HUES48 (cell line): Measurements from ENCODE around the gene MYG1.
A peak's percentile ranks its signal among the peaks of the same experiment; 100 is the strongest.

Experiments used
- H3K27ac ChIP-seq: one replicate; pipeline ENCODE4 v1.7.0; 2013; ENCODE audit warnings: low read depth, low read length, inconsistent platforms
- H3K27me3 ChIP-seq: 2 replicates; pipeline ENCODE4 v1.6.1; 2013; ENCODE audit warnings: mild to moderate bottlenecking, low read length; ENCODE audit not compliant: control insufficient read depth, insufficient read depth
- H3K36me3 ChIP-seq: 2 replicates; pipeline ENCODE4 v1.6.1; 2013; ENCODE audit warnings: low read length; ENCODE audit not compliant: control insufficient read depth, insufficient read depth
- H3K4me1 ChIP-seq: 2 replicates; pipeline ENCODE4 v1.6.1; 2013; ENCODE audit warnings: mild to moderate bottlenecking, low read length; ENCODE audit not compliant: control insufficient read depth, insufficient read depth
- H3K4me3 ChIP-seq: 2 replicates; pipeline ENCODE4 v1.5.1; 2013; ENCODE audit warnings: mild to moderate bottlenecking, low read depth, low read length
- H3K9ac ChIP-seq: 2 replicates; pipeline ENCODE4 v1.6.1; 2013; ENCODE audit warnings: mild to moderate bottlenecking, low read depth, low read length, moderate library complexity
- H3K9me3 ChIP-seq: 2 replicates; pipeline ENCODE4 v1.6.1; 2013; ENCODE audit warnings: low read length; ENCODE audit not compliant: control insufficient read depth, insufficient read depth

MYG1 gene

GRCh38 chr12:53267306-53267998 is 32.0 kb upstream of the MYG1 start:
- H3K4me3 ChIP-seq: peak overlapping the region; percentile 97
- no peak overlapping the region for H3K27ac ChIP-seq
- H3K4me1 ChIP-seq: peaks cover 4% of the 10 kb centered on the region; the same call in 1 of the 2 replicates
- H3K9me3 ChIP-seq: no peaks in the 10 kb centered on the region
- H3K36me3 ChIP-seq: peaks cover 27% of the 10 kb centered on the region
- no peaks in the 10 kb centered on the region for H3K27me3 ChIP-seq
- H3K9ac ChIP-seq: no peak overlapping the region

GRCh38 chr12:53267999-53268629 is 31.4 kb upstream of the MYG1 start, which contains the start of gene ESPL1:
ESPL1 (plus strand) TSS chr12:53268299; CDS start chr12:53268767, 468 bp downstream.
- H3K27me3 ChIP-seq: no peaks in the 10 kb centered on the region
- no peaks in the 10 kb centered on the region for H3K9me3 ChIP-seq
- H3K27ac ChIP-seq: peak within 1 kb of the TSS; percentile 70
- peak within 1 kb of the TSS; percentile 97 for H3K4me3 ChIP-seq
- peaks cover 28% of the 10 kb centered on the region for H3K36me3 ChIP-seq
- peaks cover 4% of the 10 kb centered on the region; the same call in 1 of the 2 replicates for H3K4me1 ChIP-seq
- peak within 1 kb of the TSS; percentile 58 for H3K9ac ChIP-seq

DNA sequence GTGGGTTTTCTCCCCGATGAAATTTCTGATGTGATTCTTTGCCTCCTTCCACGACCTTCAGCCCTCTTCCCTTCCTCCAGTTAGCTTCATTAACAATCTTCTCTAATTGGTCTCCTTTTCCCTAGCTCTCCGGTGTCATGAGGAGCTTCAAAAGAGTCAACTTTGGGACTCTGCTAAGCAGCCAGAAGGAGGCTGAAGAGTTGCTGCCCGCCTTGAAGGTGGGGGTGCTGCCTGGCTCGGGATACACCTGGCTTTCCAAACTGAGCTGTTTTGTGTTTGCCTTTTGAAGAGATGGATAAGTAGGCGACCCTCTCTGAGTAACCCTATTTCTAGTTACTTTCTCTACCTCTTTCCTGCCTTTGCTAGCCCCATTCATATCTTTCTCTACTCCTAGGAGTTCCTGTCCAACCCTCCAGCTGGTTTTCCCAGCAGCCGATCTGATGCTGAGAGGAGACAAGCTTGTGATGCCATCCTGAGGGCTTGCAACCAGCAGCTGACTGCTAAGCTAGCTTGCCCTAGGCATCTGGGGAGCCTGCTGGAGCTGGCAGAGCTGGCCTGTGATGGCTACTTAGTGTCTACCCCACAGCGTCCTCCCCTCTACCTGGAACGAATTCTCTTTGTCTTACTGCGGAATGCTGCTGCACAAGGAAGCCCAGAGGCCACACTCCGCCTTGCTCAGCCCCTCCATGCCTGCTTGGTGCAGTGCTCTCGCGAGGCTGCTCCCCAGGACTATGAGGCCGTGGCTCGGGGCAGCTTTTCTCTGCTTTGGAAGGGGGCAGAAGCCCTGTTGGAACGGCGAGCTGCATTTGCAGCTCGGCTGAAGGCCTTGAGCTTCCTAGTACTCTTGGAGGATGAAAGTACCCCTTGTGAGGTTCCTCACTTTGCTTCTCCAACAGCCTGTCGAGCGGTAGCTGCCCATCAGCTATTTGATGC is 30.6 kb upstream of the MYG1 start:
- no peaks in the 10 kb centered on the region for H3K27me3 ChIP-seq
- H3K4me3 ChIP-seq: peak overlapping the region; percentile 97
- peaks cover 4% of the 10 kb centered on the region; the same call in 1 of the 2 replicates for H3K4me1 ChIP-seq
- no peak overlapping the region for H3K27ac ChIP-seq
- peaks cover 28% of the 10 kb centered on the region for H3K36me3 ChIP-seq
- peak overlapping the region; percentile 58 for H3K9ac ChIP-seq
- H3K9me3 ChIP-seq: no peaks in the 10 kb centered on the region

GRCh38 chr12:53274445-53274844 is 25.1 kb upstream of the MYG1 start:
- Histone ChIP-seq H3K4me1 (no peaks in the 10 kb centered on the region), H3K4me3 (no peak overlapping the region), H3K27me3 (no peaks in the 10 kb centered on the region), H3K27ac (no peak overlapping the region), H3K9me3 (no peaks in the 10 kb centered on the region), H3K36me3 (peaks cover 74% of the 10 kb centered on the region), H3K9ac (no peak overlapping the region)

- H3K36me3 ChIP-seq: peaks cover 70% of the 10 kb centered on the region
- no peak overlapping the region for H3K4me3 ChIP-seq
- no peak overlapping the region for H3K9ac ChIP-seq
- no peaks in the 10 kb centered on the region for H3K4me1 ChIP-seq
- H3K27me3 ChIP-seq: no peaks in the 10 kb centered on the region
- no peak overlapping the region for H3K27ac ChIP-seq
- no peaks in the 10 kb centered on the region for H3K9me3 ChIP-seq
Observed at GRCh38 chr12:53276511-53276910, 23.0 kb upstream of the MYG1 start.

DNA sequence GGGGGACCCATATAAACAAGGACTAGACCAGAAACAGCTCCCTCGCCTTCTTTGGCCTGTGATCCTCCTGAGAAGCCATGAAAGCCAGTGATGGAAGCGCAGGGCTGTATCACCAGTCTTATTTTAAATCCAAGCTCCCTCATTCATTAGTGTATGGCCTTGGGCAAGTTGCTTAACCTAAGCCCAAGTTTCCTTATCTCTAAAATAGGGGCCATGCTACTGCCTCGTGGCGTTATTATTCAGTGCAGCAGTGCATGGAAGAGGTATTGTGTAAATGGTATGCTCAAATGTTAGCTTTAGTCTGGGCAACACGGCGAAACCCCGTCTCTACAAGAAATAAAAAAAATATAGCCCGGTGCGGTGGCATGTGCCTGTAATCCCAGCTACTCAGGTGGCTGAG is 21.5 kb upstream of the MYG1 start:
- Histone ChIP-seq H3K27ac (no peak overlapping the region), H3K4me1 (no peaks in the 10 kb centered on the region), H3K4me3 (no peak overlapping the region), H3K27me3 (no peaks in the 10 kb centered on the region), H3K36me3 (peaks cover 81% of the 10 kb centered on the region), H3K9ac (no peak overlapping the region), H3K9me3 (no peaks in the 10 kb centered on the region)

DNA sequence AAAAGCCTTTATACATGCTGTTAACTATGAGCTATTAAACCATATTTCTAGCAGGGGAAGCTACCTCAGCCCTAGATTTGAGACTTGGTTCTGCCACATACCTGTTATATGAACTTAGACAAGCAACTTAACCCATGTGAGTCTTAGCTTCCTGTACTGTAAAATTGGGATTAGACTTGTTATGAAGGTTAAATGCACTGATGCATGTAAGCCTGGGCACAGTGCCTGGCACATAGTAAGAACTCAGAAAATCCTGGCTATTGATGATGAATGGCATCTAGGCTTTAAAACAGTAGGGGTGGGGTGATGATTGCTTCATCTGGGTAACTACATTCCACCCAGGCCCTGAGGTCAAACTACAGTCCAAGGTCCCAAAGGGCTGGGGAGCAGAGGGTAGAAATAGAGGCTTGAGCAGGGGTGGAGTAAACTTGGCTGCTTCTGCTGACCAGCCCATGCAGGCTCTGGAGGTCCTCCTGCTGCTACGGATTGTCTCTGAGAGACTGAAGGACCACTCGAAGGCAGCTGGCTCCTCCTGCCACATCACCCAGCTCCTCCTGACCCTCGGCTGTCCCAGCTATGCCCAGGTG is 20.1 kb upstream of the MYG1 start:
- no peaks in the 10 kb centered on the region for H3K27me3 ChIP-seq
- H3K4me1 ChIP-seq: no peaks in the 10 kb centered on the region
- no peak overlapping the region for H3K9ac ChIP-seq
- no peak overlapping the region for H3K27ac ChIP-seq
- H3K36me3 ChIP-seq: peaks cover 90% of the 10 kb centered on the region
- H3K9me3 ChIP-seq: no peaks in the 10 kb centered on the region
- H3K4me3 ChIP-seq: no peak overlapping the region

DNA sequence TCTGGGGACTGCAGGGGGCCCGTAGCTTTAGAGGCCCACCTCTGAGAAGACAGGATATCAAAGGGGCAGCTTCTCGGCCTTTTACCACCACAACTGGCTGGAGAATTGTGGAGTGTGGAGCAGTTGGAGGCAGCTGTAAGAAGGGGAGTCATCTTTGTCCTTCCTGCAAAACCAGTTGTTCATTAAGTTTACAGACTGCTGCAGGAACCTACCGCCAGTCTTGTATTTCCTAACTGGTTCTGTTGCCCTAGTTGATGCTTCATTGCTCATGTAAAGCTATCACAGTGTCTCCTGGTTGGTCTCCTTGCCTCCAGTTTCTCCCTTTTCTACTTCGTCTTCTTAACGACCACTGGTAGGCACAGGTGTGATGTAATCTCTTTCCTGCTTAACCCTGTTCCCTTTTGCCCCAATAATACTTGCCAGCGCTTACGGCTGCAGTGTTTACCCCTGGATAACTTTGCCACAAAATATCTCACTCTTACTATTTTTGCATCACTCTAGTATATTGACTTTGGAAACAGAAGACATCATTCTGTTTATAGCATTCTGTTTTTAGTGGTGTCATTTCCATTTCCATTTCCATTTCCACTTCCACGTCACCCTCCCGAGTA is 19.5 kb upstream of the MYG1 start:
- H3K9ac ChIP-seq: no peak overlapping the region
- no peak overlapping the region for H3K4me3 ChIP-seq
- H3K9me3 ChIP-seq: no peaks in the 10 kb centered on the region
- H3K36me3 ChIP-seq: peaks cover 89% of the 10 kb centered on the region
- no peak overlapping the region for H3K27ac ChIP-seq
- no peaks in the 10 kb centered on the region for H3K4me1 ChIP-seq
- H3K27me3 ChIP-seq: no peaks in the 10 kb centered on the region

- Histone ChIP-seq H3K9ac (no peak overlapping the region), H3K4me3 (no peak overlapping the region), H3K4me1 (no peaks in the 10 kb centered on the region), H3K27me3 (no peaks in the 10 kb centered on the region), H3K27ac (no peak overlapping the region), H3K9me3 (no peaks in the 10 kb centered on the region), H3K36me3 (peaks cover 84% of the 10 kb centered on the region)
Observed at GRCh38 chr12:53286448-53286847, 13.0 kb upstream of the MYG1 start.

GRCh38 chr12:53287741-53288216 is 11.7 kb upstream of the MYG1 start:
- Histone ChIP-seq H3K9me3 (no peaks in the 10 kb centered on the region), H3K4me3 (no peak overlapping the region), H3K27me3 (no peaks in the 10 kb centered on the region), H3K4me1 (no peaks in the 10 kb centered on the region), H3K9ac (no peak overlapping the region), H3K36me3 (peaks cover 85% of the 10 kb centered on the region), H3K27ac (no peak overlapping the region)
